PC-3 (cell line): ENCODE results near the gene LRRFIP1. TPM values are rescaled to one million over a fixed set of nuclear protein-coding genes. Genes with fewer than 3 reads are reported as not detected.
A peak's percentile ranks its signal among the peaks of the same experiment; 100 is the strongest.

Source experiments
- ATAC-seq: fragments of 200-7000 bp; cut with Tn5 transposase; 2 replicates; pipeline ENCODE4 v1.9.1; 2020; ENCODE audit warnings: mild to moderate bottlenecking, moderate library complexity
- BruUV-seq: library from RNA; stranded (reverse); fragments of 400-500 nt; replicated peaks from 2 replicates; lab custom pipeline; 2021; lab: Mats Ljungman, UMichigan
- CTCF ChIA-PET: fragments of 300-600 bp; sonication (Branson Sonifier 250); formaldehyde crosslinking; loops from one replicate; lab custom pipeline; 2022; ENCODE audit warnings: antibody characterized with exemption; lab: Charles Lee
- POLR2A ChIA-PET: fragments of 300-600 bp; sonication (Branson Sonifier 250); formaldehyde crosslinking; loops from one replicate; lab custom pipeline; 2022; ENCODE audit warnings: antibody characterized with exemption; ENCODE audit not compliant: unreplicated experiment; lab: Charles Lee
- DNase-seq: peaks from one replicate; pipeline ENCODE4 v3.0.0-alpha.2; 2015
- H2AFZ ChIP-seq: fragments of 300-600 bp; sonication (generic); 2 replicates; pipeline ENCODE4 v1.6.0; 2016; ENCODE audit warnings: antibody characterized with exemption, low read length
- H3F3A ChIP-seq: fragments of 300-600 bp; sonication (generic); one replicate; pipeline ENCODE4 v1.6.0; 2017; ENCODE audit warnings: antibody characterized with exemption, low read length, control low read depth, mild to moderate bottlenecking; ENCODE audit not compliant: unreplicated experiment
- H3K27ac ChIP-seq: fragments of 300-600 bp; sonication (generic); 2 replicates; pipeline ENCODE4 v1.5.1; 2016; ENCODE audit warnings: mild to moderate bottlenecking, low read length
- H3K27me3 ChIP-seq: fragments of 300-600 bp; sonication (generic); 2 replicates; pipeline ENCODE4 v1.6.1; 2016; ENCODE audit warnings: low read length, mixed read lengths
- H3K36me3 ChIP-seq: fragments of 300-600 bp; sonication (generic); 2 replicates; pipeline ENCODE4 v1.6.1; 2016; ENCODE audit warnings: low read depth, mixed run types, low read length, mixed read lengths
- H3K4me1 ChIP-seq: fragments of 300-600 bp; sonication (generic); 2 replicates; pipeline ENCODE4 v1.5.1; 2016; ENCODE audit warnings: low read length; ENCODE audit not compliant: insufficient read depth
- H3K4me2 ChIP-seq: fragments of 300-600 bp; sonication (generic); 2 replicates; pipeline ENCODE4 v1.6.0; 2016; ENCODE audit warnings: low read length
- H3K4me3 ChIP-seq: fragments of 300-600 bp; sonication (generic); 2 replicates; pipeline ENCODE4 v1.5.1; 2016; ENCODE audit warnings: mild to moderate bottlenecking, low read length, mixed read lengths
- H3K79me2 ChIP-seq: fragments of 300-600 bp; sonication (generic); 2 replicates; pipeline ENCODE4 v1.6.1; 2017; ENCODE audit warnings: low read length, mixed read lengths
- H3K9ac ChIP-seq: fragments of 300-600 bp; sonication (generic); 2 replicates; pipeline ENCODE4 v1.6.0; 2016; ENCODE audit warnings: mild to moderate bottlenecking, low read length
- H3K9me2 ChIP-seq: fragments of 300-600 bp; sonication (generic); replicated peaks from 2 replicates; pipeline ENCODE4 v1.6.1; 2016; ENCODE audit warnings: mixed run types, low read length, mixed read lengths
- H3K9me3 ChIP-seq: fragments of 300-600 bp; sonication (generic); 2 replicates; pipeline ENCODE4 v1.6.1; 2016; ENCODE audit warnings: low read length, mixed read lengths
- H4K20me1 ChIP-seq: fragments of 300-600 bp; sonication (generic); 2 replicates; pipeline ENCODE4 v1.6.1; 2016; ENCODE audit warnings: low read length, mixed read lengths
- CTCF ChIP-seq: fragments of 300-600 bp; sonication (generic); conservative IDR thresholded peaks from 2 replicates; pipeline ENCODE4 v1.5.1; 2017; ENCODE audit warnings: antibody characterized with exemption, low read depth, mild to moderate bottlenecking, low read length
- EZH2 ChIP-seq: fragments of 300-600 bp; sonication (generic); IDR thresholded peaks from one replicate; pipeline ENCODE4 v1.6.1; 2017; ENCODE audit warnings: antibody characterized with exemption, mild to moderate bottlenecking, low read length; ENCODE audit not compliant: unreplicated experiment
- EZH2phosphoT487 ChIP-seq: fragments of 300-600 bp; sonication (generic); IDR thresholded peaks from 2 replicates; pipeline ENCODE4 v1.6.1; 2018; ENCODE audit warnings: mild to moderate bottlenecking, antibody characterized with exemption, low read length, borderline replicate concordance
- intact Hi-C: fragments of 100-400 bp; cut with micrococcal nuclease; formaldehyde crosslinking; loops from 2 replicates; pipeline ENCODE4 v1.9.0; 2023
- total RNA-seq: library from RNA; depleted of rRNA; stranded (reverse); fragments of >200 nt; gene quantifications from 2 replicates; pipeline ENCODE4 v1.2.3, GENCODE V29; 2014

Gene LRRFIP1
- total RNA-seq, 1 experiment from 2014 or later, result 87.8 TPM

GRCh38 chr2:237691908-237692600 is 64.7 kb downstream of the LRRFIP1 start:
- DNase-seq (peak; percentile 86), ATAC-seq (peak; percentile 59)
- Histone ChIP-seq H3K27ac (peak overlapping the region; percentile 91), H3F3A (peaks cover 10% of the 10 kb centered on the region), H3K27me3 (no peaks in the 10 kb centered on the region), H3K9ac (peak overlapping the region; percentile 99), H3K79me2 (peaks cover 53% of the 10 kb centered on the region), H3K4me1 (peaks cover 68% of the 10 kb centered on the region), H3K4me2 (peak overlapping the region; percentile 93), H2AFZ (peak overlapping the region; percentile 49; the same call in 1 of the 2 replicates), H3K9me2 (no peaks in the 10 kb centered on the region), H3K4me3 (peak overlapping the region; percentile 94), H4K20me1 (peaks cover 34% of the 10 kb centered on the region), H3K9me3 (no peaks in the 10 kb centered on the region), H3K36me3 (no peaks in the 10 kb centered on the region)
- intact Hi-C loops, result loop anchor here (2.0 to 10.0 kb wide), 3 partner anchors 53 to 205 kb away; partner anchors contain the start of genes MLPH and RAMP1
- no TSS peak for BruUV-seq
- ChIA-PET POLR2A (no interaction called here), CTCF (interaction anchor here (0.8 kb wide), 1 partner anchor 53 kb away, joined by 3 read pairs; no protein-coding TSS in a partner anchor)
- TF ChIP-seq CTCF (no peak), EZH2 (no peak), EZH2phosphoT487 (no peak)

- Histone ChIP-seq H3K79me2 (peaks cover 60% of the 10 kb centered on the region), H3K4me1 (peaks cover 63% of the 10 kb centered on the region), H3K27me3 (no peaks in the 10 kb centered on the region), H3K9ac (peak overlapping the region; percentile 99), H2AFZ (peak overlapping the region; percentile 49; the same call in 1 of the 2 replicates), H3F3A (peaks cover 10% of the 10 kb centered on the region), H3K4me2 (peak overlapping the region; percentile 93), H3K9me2 (no peaks in the 10 kb centered on the region), H3K9me3 (no peaks in the 10 kb centered on the region), H3K27ac (peak overlapping the region; percentile 91), H3K36me3 (no peaks in the 10 kb centered on the region), H4K20me1 (peaks cover 41% of the 10 kb centered on the region), H3K4me3 (peak overlapping the region; percentile 94)
- ChIA-PET POLR2A (interaction anchor here (0.6 kb wide), 1 partner anchor 36 kb away, joined by 7 read pairs; no protein-coding TSS in a partner anchor), CTCF (no interaction called here)
- ATAC-seq (peak; percentile 2), DNase-seq (peak; percentile 25)
- BruUV-seq, result TSS peak; percentile 75
- no peak for TF ChIP-seq CTCF
- TF ChIP-seq EZH2phosphoT487, result no peak
- no peak for TF ChIP-seq EZH2
- intact Hi-C loops, result loop anchor here (2.0 to 10.0 kb wide), 3 partner anchors 52 to 205 kb away; partner anchors contain the start of genes MLPH and RAMP1
Observed at GRCh38 chr2:237692601-237693290, 65.4 kb downstream of the LRRFIP1 start.
